Activated T-helper 17 cell treated with anti-CD3 and anti-CD28 coated beads, Interleukin-2, amount 50 U/mL, for 72 hours (primary cell): ENCODE data around the gene COA1. TPM values are rescaled to one million over a fixed set of nuclear protein-coding genes. Genes with fewer than 3 reads are reported as not detected.
"Not testable (repeated sequence)": the region's sequence is repeated elsewhere in the genome, so short reads cannot be mapped to it uniquely, and the experiment has no call there.

Source experiments
- ATAC-seq: fragments of 150-1000 bp; cut with Tn5 transposase; replicated peaks from 2 replicates; pipeline ENCODE4 v1.10.0; 2021; ENCODE audit warnings: mild to moderate bottlenecking, moderate library complexity
- H3K27ac Mint-ChIP-seq: one replicate; pipeline ENCODE4 v1.8.0; 2022; ENCODE audit warnings: mixed read lengths
- H3K27me3 Mint-ChIP-seq: one replicate; pipeline ENCODE4 v1.8.0; 2022; ENCODE audit warnings: mixed read lengths
- H3K36me3 Mint-ChIP-seq: one replicate; pipeline ENCODE4 v1.8.0; 2022; ENCODE audit warnings: low read depth, mild to moderate bottlenecking, mixed read lengths
- H3K4me1 Mint-ChIP-seq: one replicate; pipeline ENCODE4 v1.8.0; 2022; ENCODE audit warnings: mixed read lengths
- H3K4me3 Mint-ChIP-seq: one replicate; pipeline ENCODE4 v1.8.0; 2022; ENCODE audit warnings: mild to moderate bottlenecking, mixed read lengths
- H3K9me3 Mint-ChIP-seq: one replicate; pipeline ENCODE4 v1.8.0; 2022; ENCODE audit warnings: mixed read lengths
- total RNA-seq, 2 donors: library from RNA; stranded (reverse); gene quantifications; one replicate each; pipeline ENCODE4 v1.2.3, GENCODE V29; 2022

The COA1 gene
- total RNA-seq, 2 donors from 2014 or later: 36.1 to 46.2 TPM

- no peak overlapping the region for H3K4me3 Mint-ChIP-seq
- H3K36me3 Mint-ChIP-seq: peaks cover 99% of the 10 kb centered on the region
- H3K27ac Mint-ChIP-seq: no peak overlapping the region
- ATAC-seq: no peak
- no peaks in the 10 kb centered on the region for H3K27me3 Mint-ChIP-seq
- no peaks in the 10 kb centered on the region for H3K9me3 Mint-ChIP-seq
- H3K4me1 Mint-ChIP-seq: peaks cover 40% of the 10 kb centered on the region
Measured at GRCh38 chr7:43636093-43636492, 93.2 kb downstream of the COA1 start.

- ATAC-seq: no peak
- H3K4me1 Mint-ChIP-seq: peaks cover 39% of the 10 kb centered on the region
- H3K36me3 Mint-ChIP-seq: peaks cover 96% of the 10 kb centered on the region
- no peak overlapping the region for H3K4me3 Mint-ChIP-seq
- no peaks in the 10 kb centered on the region for H3K27me3 Mint-ChIP-seq
- peak overlapping the region; percentile 84 for H3K27ac Mint-ChIP-seq
- no peaks in the 10 kb centered on the region for H3K9me3 Mint-ChIP-seq
Measured at GRCh38 chr7:43634384-43634783, 94.9 kb downstream of the COA1 start.

- no peak for ATAC-seq
- H3K4me1 Mint-ChIP-seq: peaks cover 41% of the 10 kb centered on the region
- no peak overlapping the region for H3K4me3 Mint-ChIP-seq
- H3K27ac Mint-ChIP-seq: peak overlapping the region; percentile 40
- H3K9me3 Mint-ChIP-seq: no peaks in the 10 kb centered on the region
- peaks cover 96% of the 10 kb centered on the region for H3K36me3 Mint-ChIP-seq
- no peaks in the 10 kb centered on the region for H3K27me3 Mint-ChIP-seq
Measured at GRCh38 chr7:43632746-43633145, 96.6 kb downstream of the COA1 start.

- H3K27ac Mint-ChIP-seq: peak overlapping the region; percentile 40
- H3K4me3 Mint-ChIP-seq: peak overlapping the region; percentile 9
- ATAC-seq: peak; percentile 71
- H3K27me3 Mint-ChIP-seq: no peaks in the 10 kb centered on the region
- peaks cover 96% of the 10 kb centered on the region for H3K36me3 Mint-ChIP-seq
- H3K9me3 Mint-ChIP-seq: no peaks in the 10 kb centered on the region
- peaks cover 38% of the 10 kb centered on the region for H3K4me1 Mint-ChIP-seq
Measured at GRCh38 chr7:43631559-43631958, 97.8 kb downstream of the COA1 start.

- Mint-ChIP-seq H3K36me3 (peaks cover 96% of the 10 kb centered on the region), H3K27me3 (no peaks in the 10 kb centered on the region)
Measured at GRCh38 chr7:43630482-43630881, 98.8 kb downstream of the COA1 start.

GRCh38 chr7:43629857-43630256 is 99.5 kb downstream of the COA1 start:
- Mint-ChIP-seq H3K4me3 (no peak overlapping the region), H3K4me1 (peaks cover 46% of the 10 kb centered on the region), H3K36me3 (peaks cover 97% of the 10 kb centered on the region), H3K9me3 (no peaks in the 10 kb centered on the region), H3K27me3 (no peaks in the 10 kb centered on the region), H3K27ac (no peak overlapping the region)
- ATAC-seq: no peak

More at GRCh38 chr7:43630482-43630881, 98.8 kb downstream of the COA1 start:
- Mint-ChIP-seq H3K4me3 (peak overlapping the region; percentile 10), H3K4me1 (peaks cover 44% of the 10 kb centered on the region), H3K27ac (peak overlapping the region; percentile 40), H3K9me3 (no peaks in the 10 kb centered on the region)
- no peak for ATAC-seq

- peaks cover 41% of the 10 kb centered on the region for H3K4me1 Mint-ChIP-seq
- H3K9me3 Mint-ChIP-seq: no peaks in the 10 kb centered on the region
- peaks cover 97% of the 10 kb centered on the region for H3K36me3 Mint-ChIP-seq
- H3K27ac Mint-ChIP-seq: no peak overlapping the region
- H3K4me3 Mint-ChIP-seq: no peak overlapping the region
- no peak for ATAC-seq
- no peaks in the 10 kb centered on the region for H3K27me3 Mint-ChIP-seq
Measured at GRCh38 chr7:43628431-43628830, 100.9 kb downstream of the COA1 start.

GRCh38 chr7:43627798-43628197 is 101.5 kb downstream of the COA1 start:
- H3K27ac Mint-ChIP-seq: peak overlapping the region; percentile 31
- H3K4me1 Mint-ChIP-seq: peaks cover 44% of the 10 kb centered on the region
- not testable (repeated sequence) for H3K4me3 Mint-ChIP-seq, ATAC-seq, H3K9me3 Mint-ChIP-seq, H3K27me3 Mint-ChIP-seq
- peaks cover 97% of the 10 kb centered on the region for H3K36me3 Mint-ChIP-seq

- no peak for ATAC-seq
- no peak overlapping the region for H3K4me3 Mint-ChIP-seq
- H3K36me3 Mint-ChIP-seq: peaks cover 97% of the 10 kb centered on the region
- H3K27ac Mint-ChIP-seq: peak overlapping the region; percentile 31
- no peaks in the 10 kb centered on the region for H3K9me3 Mint-ChIP-seq
- peaks cover 39% of the 10 kb centered on the region for H3K4me1 Mint-ChIP-seq
- no peaks in the 10 kb centered on the region for H3K27me3 Mint-ChIP-seq
Measured at GRCh38 chr7:43626695-43627094, 102.6 kb downstream of the COA1 start.

GRCh38 chr7:43625980-43626379 is 103.3 kb downstream of the COA1 start:
- H3K4me3 Mint-ChIP-seq: peak overlapping the region; percentile 35
- ATAC-seq: no peak
- H3K4me1 Mint-ChIP-seq: peaks cover 34% of the 10 kb centered on the region
- no peaks in the 10 kb centered on the region for H3K27me3 Mint-ChIP-seq
- peak overlapping the region; percentile 13 for H3K27ac Mint-ChIP-seq
- H3K9me3 Mint-ChIP-seq: no peaks in the 10 kb centered on the region
- H3K36me3 Mint-ChIP-seq: peaks cover 95% of the 10 kb centered on the region

GRCh38 chr7:43625453-43625852 is 103.9 kb downstream of the COA1 start:
- H3K9me3 Mint-ChIP-seq: no peaks in the 10 kb centered on the region
- H3K27ac Mint-ChIP-seq: peak overlapping the region; percentile 13
- ATAC-seq: peak; percentile 58
- H3K4me1 Mint-ChIP-seq: peaks cover 36% of the 10 kb centered on the region
- no peaks in the 10 kb centered on the region for H3K27me3 Mint-ChIP-seq
- H3K36me3 Mint-ChIP-seq: peaks cover 90% of the 10 kb centered on the region
- H3K4me3 Mint-ChIP-seq: peak overlapping the region; percentile 35

GRCh38 chr7:43624156-43624555 is 105.2 kb downstream of the COA1 start:
- Mint-ChIP-seq H3K27me3 (no peaks in the 10 kb centered on the region), H3K9me3 (no peaks in the 10 kb centered on the region), H3K27ac (no peak overlapping the region), H3K36me3 (peaks cover 80% of the 10 kb centered on the region), H3K4me1 (peaks cover 33% of the 10 kb centered on the region), H3K4me3 (peak overlapping the region; percentile 35)
- ATAC-seq: no peak

- Mint-ChIP-seq H3K4me1 (peaks cover 21% of the 10 kb centered on the region), H3K27me3 (no peaks in the 10 kb centered on the region), H3K4me3 (peak overlapping the region; percentile 51), H3K27ac (peak overlapping the region; percentile 70), H3K9me3 (no peaks in the 10 kb centered on the region), H3K36me3 (peaks cover 57% of the 10 kb centered on the region)
- ATAC-seq: peak; percentile 77
Measured at GRCh38 chr7:43621729-43622448, 107.4 kb downstream of the COA1 start.

- ATAC-seq: no peak
- H3K4me3 Mint-ChIP-seq: no peak overlapping the region
- no peaks in the 10 kb centered on the region for H3K27me3 Mint-ChIP-seq
- H3K36me3 Mint-ChIP-seq: peaks cover 37% of the 10 kb centered on the region
- no peaks in the 10 kb centered on the region for H3K9me3 Mint-ChIP-seq
- H3K27ac Mint-ChIP-seq: no peak overlapping the region
- peaks cover 17% of the 10 kb centered on the region for H3K4me1 Mint-ChIP-seq
Measured at GRCh38 chr7:43619213-43620012, 109.9 kb downstream of the COA1 start.

- Mint-ChIP-seq H3K4me3 (no peak overlapping the region), H3K36me3 (peaks cover 35% of the 10 kb centered on the region), H3K9me3 (no peaks in the 10 kb centered on the region), H3K4me1 (peaks cover 20% of the 10 kb centered on the region), H3K27ac (no peak overlapping the region), H3K27me3 (no peaks in the 10 kb centered on the region)
- no peak for ATAC-seq
Measured at GRCh38 chr7:43618073-43618472, 111.2 kb downstream of the COA1 start.
